Mucosa of stomach (tissue), 1 donor: ENCODE data around the gene OR2A5.
"Not testable (repeated sequence)": the region's sequence is repeated elsewhere in the genome, so short reads cannot be mapped to it uniquely, and the experiment has no call there.

Source experiments
- H3K27me3 ChIP-seq: one replicate; pipeline ENCODE4 v1.7.0; 2013; ENCODE audit warnings: mild to moderate bottlenecking, low read length; ENCODE audit not compliant: control insufficient read depth, insufficient read depth
- H3K36me3 ChIP-seq: one replicate; pipeline ENCODE4 v1.7.0; 2013; ENCODE audit warnings: low read length; ENCODE audit not compliant: control insufficient read depth, insufficient read depth
- H3K4me1 ChIP-seq: one replicate; pipeline ENCODE4 v1.7.0; 2013; ENCODE audit warnings: mild to moderate bottlenecking, low read length; ENCODE audit not compliant: control insufficient read depth, insufficient read depth
- H3K4me3 ChIP-seq: one replicate; pipeline ENCODE4 v1.7.0; 2013; ENCODE audit warnings: low read length
- H3K9ac ChIP-seq: one replicate; pipeline ENCODE4 v1.7.0; 2013; ENCODE audit warnings: mild to moderate bottlenecking, low read length, moderate library complexity
- H3K9me3 ChIP-seq: one replicate; pipeline ENCODE4 v1.7.0; 2013; ENCODE audit warnings: mild to moderate bottlenecking, low read length, moderate library complexity; ENCODE audit not compliant: control insufficient read depth
- donor health status: Pancreatic carcinoma.

OR2A5 gene, protein sequence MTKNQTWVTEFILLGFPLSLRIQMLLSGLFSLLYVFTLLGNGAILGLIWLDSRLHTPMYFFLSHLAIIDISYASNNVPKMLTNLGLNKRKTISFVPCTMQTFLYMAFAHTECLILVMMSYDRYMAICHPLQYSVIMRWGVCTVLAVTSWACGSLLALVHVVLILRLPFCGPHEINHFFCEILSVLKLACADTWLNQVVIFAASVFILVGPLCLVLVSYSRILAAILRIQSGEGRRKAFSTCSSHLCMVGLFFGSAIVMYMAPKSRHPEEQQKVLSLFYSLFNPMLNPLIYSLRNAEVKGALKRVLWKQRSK

DNA sequence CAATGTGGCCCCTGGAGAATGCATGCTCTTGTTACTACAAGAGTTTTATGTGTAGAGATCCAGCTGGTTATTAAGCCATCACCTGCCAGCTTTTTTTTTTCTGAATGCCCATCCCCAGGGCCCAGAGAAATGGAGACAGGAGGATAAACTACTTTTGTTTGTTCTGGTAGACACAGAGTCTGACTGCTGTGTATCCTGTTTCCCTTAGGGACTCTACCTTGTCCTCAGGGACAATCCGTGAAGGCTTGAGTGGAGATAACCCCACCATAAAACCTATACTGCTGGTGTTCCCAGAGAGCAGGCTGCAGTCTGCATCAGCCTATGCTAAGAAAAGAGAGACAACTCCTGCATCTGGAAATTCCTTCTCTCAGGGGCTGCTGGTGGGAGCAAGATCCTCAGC, at the start of gene OR2A5:
OR2A5 (plus strand) TSS at position 301 of the 400 bp plus-strand sequence. CDS start 1,454 bp downstream, outside the sequence.
- Histone ChIP-seq H3K9me3 (no peaks in the 10 kb centered on the region), H3K4me3 (no peak within 1 kb of the TSS), H3K9ac (no peak within 1 kb of the TSS), H3K27me3 (no peaks in the 10 kb centered on the region), H3K4me1 (no peaks in the 10 kb centered on the region), H3K36me3 (no peaks in the 10 kb centered on the region)

DNA sequence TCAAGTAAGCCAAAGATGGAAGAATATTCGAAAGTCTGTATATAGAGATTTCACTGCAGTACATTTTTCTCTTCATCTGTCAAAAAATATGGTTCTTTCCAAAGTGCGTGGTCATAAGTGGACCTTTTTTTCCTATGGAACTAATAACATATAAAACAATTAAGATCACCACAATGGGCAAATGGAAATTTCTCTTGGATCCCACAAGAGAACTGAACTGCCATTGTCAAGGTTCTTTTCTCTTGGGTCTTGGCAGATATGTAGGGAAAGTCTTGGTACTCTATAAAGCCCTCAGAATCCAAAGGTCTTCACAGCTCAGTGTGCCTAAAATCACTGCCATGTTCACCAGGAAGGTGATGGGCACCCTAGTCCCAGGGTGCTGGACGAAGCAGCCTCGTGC, 48.7 kb upstream of the OR2A5 start, which contains the start of gene OR6B1:
OR6B1 (plus strand) TSS at position 301 of the 400 bp plus-strand sequence. CDS start 3,677 bp downstream, outside the sequence.
- no peaks in the 10 kb centered on the region for H3K9me3 ChIP-seq
- no peak within 1 kb of the TSS for H3K4me3 ChIP-seq
- H3K9ac ChIP-seq = no peak within 1 kb of the TSS
- no peaks in the 10 kb centered on the region for H3K36me3 ChIP-seq
- no peaks in the 10 kb centered on the region for H3K4me1 ChIP-seq
- H3K27me3 ChIP-seq = no peaks in the 10 kb centered on the region

DNA sequence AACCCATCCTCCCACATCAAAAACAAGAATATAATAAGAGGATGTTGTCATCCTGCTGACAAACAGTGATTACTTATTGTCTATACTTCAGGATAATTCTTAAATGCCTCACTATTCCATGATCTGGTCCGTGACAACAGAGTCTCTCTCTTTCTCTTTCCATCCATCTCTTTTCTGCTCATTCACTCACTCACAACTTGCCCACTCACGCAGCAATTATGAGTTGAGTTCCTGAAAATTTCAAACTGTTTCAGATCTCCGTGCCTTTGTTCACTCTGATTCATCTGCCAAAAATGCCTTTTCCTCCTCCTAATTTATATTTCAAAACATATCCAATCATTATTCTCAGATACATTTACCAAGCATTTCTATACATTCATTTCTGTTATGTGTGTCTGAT, 47.2 kb upstream of the OR2A5 start:
- Histone ChIP-seq H3K9me3 (no peaks in the 10 kb centered on the region), H3K4me3 (no peak overlapping the region), H3K36me3 (no peaks in the 10 kb centered on the region), H3K4me1 (no peaks in the 10 kb centered on the region), H3K27me3 (no peaks in the 10 kb centered on the region), H3K9ac (no peak overlapping the region)

DNA sequence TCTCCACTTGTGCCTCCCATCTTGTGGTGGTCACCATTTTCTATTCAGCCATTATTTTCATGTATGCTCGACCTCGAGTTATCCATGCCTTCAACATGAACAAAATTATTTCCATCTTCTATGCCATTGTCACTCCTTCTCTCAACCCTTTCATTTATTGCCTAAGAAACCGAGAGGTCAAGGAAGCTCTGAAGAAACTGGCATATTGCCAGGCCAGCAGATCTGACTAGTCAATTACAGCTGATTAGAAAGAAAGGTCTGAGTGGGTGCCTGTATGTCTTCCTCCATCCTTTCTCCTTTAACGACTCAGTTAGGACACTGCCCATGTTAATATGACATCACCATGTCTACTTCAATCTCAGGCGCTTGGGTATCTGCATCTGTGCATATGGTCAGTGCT, 44.0 kb upstream of the OR2A5 start:
- H3K4me1 ChIP-seq = no peaks in the 10 kb centered on the region
- no peak overlapping the region for H3K4me3 ChIP-seq
- no peaks in the 10 kb centered on the region for H3K27me3 ChIP-seq
- no peaks in the 10 kb centered on the region for H3K9me3 ChIP-seq
- H3K36me3 ChIP-seq = no peaks in the 10 kb centered on the region
- H3K9ac ChIP-seq = no peak overlapping the region

DNA sequence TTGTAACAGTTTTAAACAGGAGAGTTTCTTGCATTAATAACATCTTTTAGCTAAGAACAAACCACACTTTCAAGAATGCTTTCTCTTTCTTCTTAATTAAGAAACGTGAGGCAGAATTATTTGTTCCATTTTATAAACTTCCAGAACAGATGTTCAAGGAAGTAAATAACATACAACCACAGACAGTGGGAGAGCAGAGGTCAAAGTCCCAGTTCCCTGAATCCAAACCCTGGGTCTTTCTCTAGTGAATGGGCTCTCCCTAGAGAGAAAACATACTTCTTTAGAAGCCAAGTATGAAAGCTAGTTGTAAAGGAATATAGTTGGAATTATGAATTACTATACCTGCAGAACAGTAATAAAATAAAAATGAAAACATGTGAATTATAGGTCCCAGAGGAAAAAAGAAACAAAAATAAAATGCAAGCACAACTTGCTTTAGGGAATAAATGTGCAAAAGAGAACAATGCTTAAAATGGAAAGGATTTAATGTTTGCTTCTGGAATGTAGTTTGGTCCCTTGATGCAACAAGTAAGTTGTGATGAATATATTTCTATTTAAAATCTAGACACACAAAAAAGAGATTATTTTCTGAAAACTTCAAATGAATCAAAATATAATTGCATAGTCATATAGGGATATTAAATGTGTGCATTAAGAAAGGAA, 42.6 kb upstream of the OR2A5 start:
- H3K9me3 ChIP-seq = no peaks in the 10 kb centered on the region
- no peaks in the 10 kb centered on the region for H3K36me3 ChIP-seq
- H3K4me3 ChIP-seq = no peak overlapping the region
- no peaks in the 10 kb centered on the region for H3K27me3 ChIP-seq
- H3K4me1 ChIP-seq = no peaks in the 10 kb centered on the region
- H3K9ac ChIP-seq = no peak overlapping the region

DNA sequence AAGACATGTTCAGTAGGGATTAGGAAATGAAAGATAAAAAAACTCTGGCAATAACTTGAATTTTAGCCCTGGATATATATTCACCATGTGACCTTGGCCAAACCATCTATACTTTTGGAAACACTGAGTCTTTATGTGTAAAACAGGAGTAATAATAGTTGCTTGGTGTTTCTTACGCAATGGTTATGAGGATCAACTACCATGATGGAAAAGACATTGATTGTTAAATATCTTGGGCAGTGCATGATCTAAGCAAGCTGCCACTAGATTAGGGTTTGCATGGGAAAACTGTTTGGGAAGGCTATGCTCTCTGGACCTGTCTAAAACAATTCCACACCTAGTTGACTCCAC, 42.1 kb upstream of the OR2A5 start:
- no peaks in the 10 kb centered on the region for H3K4me1 ChIP-seq

DNA sequence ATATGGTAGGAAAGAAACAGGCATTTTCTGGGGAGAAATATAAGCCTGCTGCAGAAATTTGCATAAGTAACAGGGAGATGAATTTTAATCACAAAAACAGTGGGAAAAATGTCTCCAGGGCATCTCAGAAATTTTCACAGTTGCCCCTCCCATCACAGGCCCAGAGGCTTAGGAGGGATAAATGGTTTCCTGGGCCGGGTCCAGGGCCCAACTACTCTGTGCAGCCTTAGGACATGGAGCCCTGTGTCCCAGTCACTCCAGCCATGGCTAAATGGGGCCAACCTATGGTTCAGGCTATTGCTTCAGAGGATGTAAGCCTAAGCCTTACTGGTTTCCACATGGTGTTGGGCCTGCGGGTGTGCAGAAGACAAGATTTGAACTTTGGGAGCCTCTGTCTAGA, 39.4 kb upstream of the OR2A5 start:
- no peaks in the 10 kb centered on the region for H3K9me3 ChIP-seq
- H3K4me3 ChIP-seq = no peak overlapping the region
- no peak overlapping the region for H3K9ac ChIP-seq
- H3K36me3 ChIP-seq = no peaks in the 10 kb centered on the region
- no peaks in the 10 kb centered on the region for H3K27me3 ChIP-seq
- no peaks in the 10 kb centered on the region for H3K4me1 ChIP-seq

More for the DNA sequence above, 42.1 kb upstream of the OR2A5 start:
- H3K9ac ChIP-seq = no peak overlapping the region
- no peaks in the 10 kb centered on the region for H3K27me3 ChIP-seq
- no peaks in the 10 kb centered on the region for H3K9me3 ChIP-seq
- no peaks in the 10 kb centered on the region for H3K36me3 ChIP-seq
- no peak overlapping the region for H3K4me3 ChIP-seq

DNA sequence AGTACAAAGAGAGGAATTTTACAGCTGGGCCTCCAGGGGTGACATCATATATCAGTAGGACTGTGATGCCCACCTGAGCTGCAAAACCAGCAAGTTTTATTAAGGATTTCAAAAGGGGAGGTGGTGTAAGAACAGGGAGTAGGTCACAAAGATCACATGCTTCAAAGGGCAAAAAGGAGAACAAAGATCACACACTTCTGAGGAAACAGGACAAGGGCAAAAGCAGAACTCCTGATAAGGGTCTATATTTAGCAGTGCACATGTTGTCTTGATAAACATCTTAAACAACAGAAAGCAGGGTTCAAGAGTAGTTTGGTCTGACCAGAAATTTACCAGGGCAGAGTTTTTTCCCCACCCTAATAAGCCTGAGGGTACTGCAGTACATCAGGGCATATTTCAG, 38.7 kb upstream of the OR2A5 start:
- H3K4me1 ChIP-seq, H3K9me3 ChIP-seq, H3K36me3 ChIP-seq, H3K9ac ChIP-seq, H3K4me3 ChIP-seq, H3K27me3 ChIP-seq: not testable (repeated sequence)

DNA sequence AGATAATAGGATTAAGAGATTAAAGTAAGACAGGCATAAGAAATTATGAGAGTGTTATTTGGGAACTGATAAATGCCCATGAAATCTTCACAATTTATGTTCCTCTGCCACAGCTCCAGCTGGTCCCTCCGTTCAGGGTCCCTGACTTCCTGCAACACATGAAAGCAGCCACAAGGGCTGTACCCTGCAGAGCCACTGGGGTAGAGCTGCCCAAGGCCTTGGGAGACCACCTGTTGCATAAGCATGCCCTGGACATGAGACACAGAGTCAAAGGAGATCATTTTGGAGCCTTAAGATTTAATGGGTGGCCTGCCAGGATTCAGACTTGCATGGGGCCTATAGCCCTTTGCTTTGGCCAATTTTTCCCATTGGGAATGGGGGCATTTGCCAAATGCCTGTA, 37.9 kb upstream of the OR2A5 start:
- not testable (repeated sequence) for H3K27me3 ChIP-seq, H3K4me1 ChIP-seq, H3K9ac ChIP-seq, H3K4me3 ChIP-seq, H3K9me3 ChIP-seq, H3K36me3 ChIP-seq

DNA sequence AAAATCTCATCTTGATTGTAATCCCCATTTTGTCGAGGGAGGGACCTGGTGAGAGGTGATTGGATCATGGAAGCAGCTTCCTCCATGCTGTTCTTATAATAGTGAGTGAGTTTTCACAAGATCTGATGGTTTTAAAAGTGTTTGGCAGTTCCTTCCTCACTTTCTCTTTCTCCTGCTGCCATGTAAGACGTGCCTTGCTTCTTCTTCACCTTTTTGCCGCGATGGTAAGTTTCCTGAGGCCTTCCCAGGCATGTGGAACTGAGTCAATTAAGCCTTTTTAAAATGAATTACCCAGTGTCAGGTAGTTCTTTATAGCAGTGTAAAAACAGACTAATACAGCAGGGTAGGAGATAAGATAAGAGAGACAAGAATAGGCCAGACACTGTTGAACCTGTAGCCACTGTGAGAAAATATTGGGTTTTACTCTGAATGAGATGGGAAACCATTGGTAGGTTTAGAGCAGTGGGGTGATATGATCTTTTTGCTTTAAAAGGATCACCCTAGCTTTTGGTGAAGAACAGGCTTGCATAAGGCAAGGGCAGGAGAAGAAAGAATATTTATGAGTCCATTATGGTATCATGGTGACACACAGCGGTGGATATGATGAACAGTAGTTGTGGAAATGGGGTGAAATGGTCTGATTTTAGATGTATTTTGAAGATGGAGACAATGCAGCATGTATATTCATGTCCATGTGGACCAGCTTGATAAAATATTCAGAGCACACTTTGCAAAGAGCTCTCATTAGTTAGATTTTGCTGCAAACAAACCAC, 37.1 kb upstream of the OR2A5 start:
- Histone ChIP-seq H3K36me3 (no peaks in the 10 kb centered on the region), H3K27me3 (no peaks in the 10 kb centered on the region), H3K9ac (no peak overlapping the region), H3K4me1 (no peaks in the 10 kb centered on the region), H3K9me3 (no peaks in the 10 kb centered on the region), H3K4me3 (no peak overlapping the region)

DNA sequence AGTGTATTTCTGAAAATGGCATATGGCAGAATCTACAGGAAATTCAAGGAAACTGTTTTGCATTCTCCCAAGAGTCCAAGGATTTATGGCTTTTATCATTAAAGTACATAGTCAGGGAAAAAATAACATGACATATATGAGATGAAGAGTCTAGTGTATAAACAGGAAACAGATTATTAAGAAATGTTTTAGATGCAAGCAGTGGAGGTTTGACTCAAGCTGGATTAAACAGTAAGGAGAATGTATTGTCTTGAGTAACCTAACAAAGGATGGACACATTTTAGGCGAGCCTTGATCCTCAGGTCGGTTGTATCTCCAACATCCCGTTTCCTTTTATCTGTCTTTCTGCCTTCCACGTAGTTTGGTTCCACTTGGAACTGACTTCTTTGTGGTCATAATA, 30.7 kb upstream of the OR2A5 start:
- H3K4me3 ChIP-seq = no peak overlapping the region
- no peaks in the 10 kb centered on the region for H3K4me1 ChIP-seq
- H3K9me3 ChIP-seq = no peaks in the 10 kb centered on the region
- H3K9ac ChIP-seq = no peak overlapping the region
- H3K27me3 ChIP-seq = no peaks in the 10 kb centered on the region
- H3K36me3 ChIP-seq = no peaks in the 10 kb centered on the region

DNA sequence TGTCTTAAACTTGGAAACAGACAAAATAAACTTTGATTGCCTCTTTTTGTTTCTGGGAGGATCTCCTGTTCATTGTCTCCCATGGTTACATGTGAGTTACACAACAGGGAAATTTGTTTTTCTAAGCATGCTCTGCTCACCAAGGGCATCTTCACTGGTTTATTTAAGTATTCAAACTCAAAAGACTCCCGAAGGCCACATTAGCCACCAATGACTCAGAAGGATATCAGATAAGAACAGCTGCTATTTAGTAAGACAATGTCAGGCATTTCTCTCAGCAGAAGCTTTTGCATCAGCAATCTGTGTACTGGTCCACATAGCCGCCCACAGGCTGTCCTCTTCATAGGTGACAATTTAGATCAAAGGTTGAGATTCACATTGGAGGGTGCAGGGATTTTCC, 29.3 kb upstream of the OR2A5 start:
- H3K4me3 ChIP-seq = no peak overlapping the region
- H3K9ac ChIP-seq = no peak overlapping the region
- H3K9me3 ChIP-seq = no peaks in the 10 kb centered on the region
- H3K27me3 ChIP-seq = no peaks in the 10 kb centered on the region
- H3K4me1 ChIP-seq = no peaks in the 10 kb centered on the region
- H3K36me3 ChIP-seq = no peaks in the 10 kb centered on the region
